HEK293 (cell line): Measurements from ENCODE around the gene COA8.

Experiments used
- BCL11A ChIP-seq: fragments of 450-650 bp; formaldehyde crosslinking; IDR thresholded peaks from 2 replicates; pipeline ENCODE4 v1.5.1; 2016; ENCODE audit warnings: low read depth, missing biosample characterization, missing genetic modification characterization
- FEZF1 ChIP-seq: fragments of 450-650 bp; formaldehyde crosslinking; IDR thresholded peaks from 2 replicates; pipeline ENCODE4 v1.5.1; 2016; ENCODE audit warnings: missing biosample characterization, missing genetic modification characterization
- GLI2 ChIP-seq: fragments of 450-650 bp; formaldehyde crosslinking; IDR thresholded peaks from 2 replicates; pipeline ENCODE4; 2017; ENCODE audit warnings: missing biosample characterization, missing genetic modification characterization, low read depth, borderline replicate concordance
- GLIS1 ChIP-seq: fragments of 450-650 bp; formaldehyde crosslinking; IDR thresholded peaks from 2 replicates; pipeline ENCODE4 v1.5.1; 2016; ENCODE audit warnings: missing biosample characterization, missing genetic modification characterization
- HOXA7 ChIP-seq: sonication (generic); formaldehyde crosslinking; IDR thresholded peaks from 2 replicates; pipeline ENCODE4 v1.8.1; 2022; ENCODE audit warnings: missing genetic modification reagents, borderline replicate concordance
- HOXC10 ChIP-seq: sonication (generic); formaldehyde crosslinking; IDR thresholded peaks from 2 replicates; pipeline ENCODE4 v1.8.1; 2023; ENCODE audit warnings: mild to moderate bottlenecking, missing genetic modification reagents
- IKZF3 ChIP-seq: fragments of 450-650 bp; IDR thresholded peaks from 2 replicates; pipeline ENCODE4 v1.5.0; 2018; ENCODE audit warnings: missing biosample characterization, mild to moderate bottlenecking, missing genetic modification characterization, moderate library complexity
- KLF8 ChIP-seq: fragments of 450-650 bp; formaldehyde crosslinking; IDR thresholded peaks from 2 replicates; pipeline ENCODE4 v1.5.1; 2016; ENCODE audit warnings: missing biosample characterization, missing genetic modification characterization
- PATZ1 ChIP-seq: fragments of 450-650 bp; formaldehyde crosslinking; IDR thresholded peaks from 2 replicates; pipeline ENCODE4 v1.5.1; 2016; ENCODE audit warnings: missing biosample characterization, missing genetic modification characterization
- RBAK ChIP-seq: fragments of 450-650 bp; formaldehyde crosslinking; IDR thresholded peaks from 2 replicates; pipeline ENCODE4 v1.5.1; 2016; ENCODE audit warnings: missing biosample characterization, missing genetic modification characterization
- SETDB1 ChIP-seq: IDR thresholded peaks from one replicate; pipeline ENCODE4 v1.6.1; 2017; ENCODE audit warnings: mild to moderate bottlenecking, low read length, moderate library complexity, mixed read lengths; ENCODE audit not compliant: insufficient read length
- SP2 ChIP-seq: fragments of 450-650 bp; formaldehyde crosslinking; IDR thresholded peaks from 2 replicates; pipeline ENCODE4 v1.5.1; 2016; ENCODE audit warnings: missing biosample characterization, missing genetic modification characterization
- ZBTB1 ChIP-seq: fragments of 450-650 bp; formaldehyde crosslinking; IDR thresholded peaks from 2 replicates; pipeline ENCODE4 v1.5.1; 2016; ENCODE audit warnings: missing biosample characterization, missing genetic modification characterization
- ZBTB20 ChIP-seq: fragments of 450-650 bp; formaldehyde crosslinking; IDR thresholded peaks from 2 replicates; pipeline ENCODE4 v1.5.1; 2016; ENCODE audit warnings: missing biosample characterization, missing genetic modification characterization
- ZBTB26 ChIP-seq: fragments of 450-650 bp; formaldehyde crosslinking; optimal IDR thresholded peaks from 2 replicates; pipeline ENCODE3; 2016; ENCODE audit warnings: missing biosample characterization, mild to moderate bottlenecking, missing genetic modification characterization
- ZBTB48 ChIP-seq: fragments of 450-650 bp; formaldehyde crosslinking; IDR thresholded peaks from 2 replicates; pipeline ENCODE4 v1.5.1; 2016; ENCODE audit warnings: missing biosample characterization, missing genetic modification characterization
- ZBTB7A ChIP-seq: fragments of 450-650 bp; formaldehyde crosslinking; IDR thresholded peaks from 2 replicates; pipeline ENCODE4 v1.5.1; 2016; ENCODE audit warnings: low read depth, missing biosample characterization, missing genetic modification characterization
- ZNF10 ChIP-seq: fragments of 450-650 bp; formaldehyde crosslinking; IDR thresholded peaks from 2 replicates; pipeline ENCODE4 v1.5.1; 2017; ENCODE audit warnings: missing biosample characterization, missing genetic modification characterization
- ZNF138 ChIP-seq: fragments of 450-650 bp; formaldehyde crosslinking; IDR thresholded peaks from 2 replicates; pipeline ENCODE4 v1.5.1; 2016; ENCODE audit warnings: missing biosample characterization, missing genetic modification characterization, borderline replicate concordance
- ZNF202 ChIP-seq: fragments of 450-650 bp; formaldehyde crosslinking; IDR thresholded peaks from 2 replicates; pipeline ENCODE4 v1.5.1; 2016; ENCODE audit warnings: missing biosample characterization, missing genetic modification characterization, borderline replicate concordance
- ZNF221 ChIP-seq: fragments of 450-650 bp; formaldehyde crosslinking; IDR thresholded peaks from 2 replicates; pipeline ENCODE4 v1.5.1; 2017; ENCODE audit warnings: missing biosample characterization, missing genetic modification characterization, borderline replicate concordance
- ZNF426 ChIP-seq: fragments of 450-650 bp; formaldehyde crosslinking; IDR thresholded peaks from 2 replicates; pipeline ENCODE4 v1.5.1; 2017; ENCODE audit warnings: missing biosample characterization, missing genetic modification characterization, mild to moderate bottlenecking, inconsistent platforms, moderate library complexity
- ZNF433 ChIP-seq: fragments of 450-650 bp; formaldehyde crosslinking; IDR thresholded peaks from 2 replicates; pipeline ENCODE4 v1.5.1; 2016; ENCODE audit warnings: missing biosample characterization, missing genetic modification characterization, low read depth
- ZNF48 ChIP-seq: fragments of 450-650 bp; formaldehyde crosslinking; IDR thresholded peaks from 2 replicates; pipeline ENCODE4 v1.5.1; 2016; ENCODE audit warnings: missing biosample characterization, missing genetic modification characterization
- ZNF514 ChIP-seq: fragments of 450-650 bp; formaldehyde crosslinking; IDR thresholded peaks from 2 replicates; pipeline ENCODE4 v1.5.1; 2016; ENCODE audit warnings: missing biosample characterization, missing genetic modification characterization
- ZNF518A ChIP-seq: fragments of 450-650 bp; formaldehyde crosslinking; conservative IDR thresholded peaks from 2 replicates; pipeline ENCODE4 v1.5.1; 2016; ENCODE audit warnings: low read depth, missing biosample characterization, missing genetic modification characterization
- ZNF558 ChIP-seq: fragments of 450-650 bp; formaldehyde crosslinking; IDR thresholded peaks from 2 replicates; pipeline ENCODE4 v1.5.1; 2016; ENCODE audit warnings: missing biosample characterization, missing genetic modification characterization
- ZNF571 ChIP-seq: fragments of 450-650 bp; formaldehyde crosslinking; IDR thresholded peaks from 2 replicates; pipeline ENCODE4 v1.5.0; 2017; ENCODE audit warnings: missing biosample characterization, missing genetic modification characterization
- ZNF610 ChIP-seq: fragments of 450-650 bp; formaldehyde crosslinking; IDR thresholded peaks from 2 replicates; pipeline ENCODE4 v1.5.1; 2016; ENCODE audit warnings: missing biosample characterization, missing genetic modification characterization, borderline replicate concordance
- ZNF626 ChIP-seq: fragments of 450-650 bp; sonication (Bioruptor Pico); formaldehyde crosslinking; IDR thresholded peaks from 2 replicates; pipeline ENCODE4 v1.5.1; 2018; ENCODE audit warnings: missing biosample characterization, missing genetic modification characterization, inconsistent platforms
- ZNF658 ChIP-seq: fragments of 450-650 bp; formaldehyde crosslinking; IDR thresholded peaks from 2 replicates; pipeline ENCODE4; 2016; ENCODE audit warnings: missing biosample characterization, missing genetic modification characterization
- ZNF692 ChIP-seq: fragments of 450-650 bp; formaldehyde crosslinking; IDR thresholded peaks from 2 replicates; pipeline ENCODE4 v1.5.1; 2016; ENCODE audit warnings: missing biosample characterization, missing genetic modification characterization

COA8 gene

GRCh38 chr14:103520657-103521437 is 41.9 kb upstream of the COA8 start (continued):
- TF ChIP-seq ZNF610 (tag by site-specific recombination) (0 out of 2 replicates have a peak, but pooled peaks have one; percentile 76), ZNF202 (no peak), ZNF626 (tag by site-specific recombination) (no peak), SETDB1 (no peak), ZNF433 (tag by site-specific recombination) (no peak), KLF8 (tag by site-specific recombination) (peak; percentile 94), ZBTB48 (tag by site-specific recombination) (peak; percentile 87), IKZF3 (tag by site-specific recombination) (peak; percentile 97), ZBTB7A (tag by site-specific recombination) (peak; percentile 100), ZBTB20 (tag by site-specific recombination) (peak; percentile 85), SP2 (tag by site-specific recombination) (peak; percentile 71), ZNF571 (tag by site-specific recombination) (no peak), ZNF221 (tag by site-specific recombination) (0 out of 2 replicates have a peak, but pooled peaks have one; percentile 37), HOXA7 (CRISPR knock-in tag) (no peak), BCL11A (peak; percentile 99), PATZ1 (tag by site-specific recombination) (peak; percentile 99), ZNF658 (tag by site-specific recombination) (no peak), HOXC10 (CRISPR knock-in tag) (no peak), ZNF558 (tag by site-specific recombination) (no peak), GLI2 (tag by site-specific recombination) (no peak), ZNF48 (tag by site-specific recombination) (no peak), ZNF514 (tag by site-specific recombination) (no peak), GLIS1 (tag by site-specific recombination) (peak; percentile 97), FEZF1 (tag by site-specific recombination) (peak; percentile 45; the same call in 1 of the 2 replicates), ZBTB26 (tag by site-specific recombination) (peak; percentile 96), ZNF138 (tag by site-specific recombination) (no peak), ZNF518A (tag by site-specific recombination) (no peak), ZBTB1 (tag by site-specific recombination) (peak; percentile 91), RBAK (tag by site-specific recombination) (no peak), ZNF426 (tag by site-specific recombination) (no peak), ZNF692 (peak; percentile 99), ZNF10 (tag by site-specific recombination) (no peak; the same call in 1 of the 2 replicates)
